C4-2B (cell line): Measurements from ENCODE around the gene TPM3.
"Not testable (repeated sequence)": the region's sequence is repeated elsewhere in the genome, so short reads cannot be mapped to it uniquely, and the experiment has no call there.

Experiments
- H3K27ac ChIP-seq: fragments of 450-650 bp; 2 replicates; pipeline ENCODE4 v1.5.1; 2017
- CTCF ChIP-seq: fragments of 450-650 bp; conservative IDR thresholded peaks from 2 replicates; pipeline ENCODE4 v1.5.1; 2017; ENCODE audit warnings: mild to moderate bottlenecking
- ZFX ChIP-seq: fragments of 450-650 bp; IDR thresholded peaks from 2 replicates; pipeline ENCODE4 v1.6.1; 2017

The TPM3 gene

GRCh38 chr1:154206196-154206595 lies 14.3 kb upstream of the TPM3 start, which contains the start of gene CFAP141:
CFAP141 (minus strand) TSS chr1:154206333; CDS start chr1:154206307, 26 bp downstream.
- TF ChIP-seq CTCF (no peak), ZFX (no peak)
- no peak within 1 kb of the TSS for H3K27ac ChIP-seq

DNA sequence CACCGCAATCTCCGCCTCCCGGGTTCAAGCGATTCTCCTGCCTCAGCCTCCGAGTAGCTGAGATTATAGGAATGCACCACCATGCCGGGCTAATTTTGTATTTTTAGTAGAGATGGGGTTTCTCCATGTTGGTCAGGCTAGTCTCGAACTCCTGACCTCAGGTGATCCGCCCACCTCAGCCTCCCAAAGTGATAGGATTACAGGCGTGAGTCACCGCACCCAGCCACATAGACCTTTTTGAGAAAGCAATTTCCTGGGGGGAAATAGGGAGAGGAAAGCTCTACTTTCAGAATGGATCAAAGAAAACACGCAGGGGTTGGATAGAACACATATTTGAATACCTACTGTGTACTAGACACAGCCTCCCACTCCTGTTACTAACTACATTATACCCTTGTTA lies 13.9 kb upstream of the TPM3 start:
- not testable (repeated sequence) for H3K27ac ChIP-seq

DNA sequence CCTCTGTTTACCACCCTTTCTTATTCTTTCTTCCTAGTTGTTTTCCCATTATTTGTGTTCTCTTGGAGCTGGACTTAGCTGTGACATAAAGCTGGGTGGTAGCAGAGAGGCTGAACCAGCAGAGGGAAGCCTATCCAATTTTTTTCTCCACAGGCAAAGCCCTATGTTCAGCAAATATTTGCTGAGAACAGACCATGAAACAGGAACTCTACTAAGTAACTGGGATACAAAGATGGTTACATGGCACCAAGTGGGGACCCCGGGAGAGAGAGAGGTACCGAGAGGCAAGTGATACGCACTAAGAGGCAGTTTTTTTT lies 7.6 kb upstream of the TPM3 start:
- H3K27ac ChIP-seq: no peak overlapping the region; the same call in none of the 2 replicates
- no peak for TF ChIP-seq ZFX
- peak; percentile 41; the same call in 1 of the 2 replicates for TF ChIP-seq CTCF

DNA sequence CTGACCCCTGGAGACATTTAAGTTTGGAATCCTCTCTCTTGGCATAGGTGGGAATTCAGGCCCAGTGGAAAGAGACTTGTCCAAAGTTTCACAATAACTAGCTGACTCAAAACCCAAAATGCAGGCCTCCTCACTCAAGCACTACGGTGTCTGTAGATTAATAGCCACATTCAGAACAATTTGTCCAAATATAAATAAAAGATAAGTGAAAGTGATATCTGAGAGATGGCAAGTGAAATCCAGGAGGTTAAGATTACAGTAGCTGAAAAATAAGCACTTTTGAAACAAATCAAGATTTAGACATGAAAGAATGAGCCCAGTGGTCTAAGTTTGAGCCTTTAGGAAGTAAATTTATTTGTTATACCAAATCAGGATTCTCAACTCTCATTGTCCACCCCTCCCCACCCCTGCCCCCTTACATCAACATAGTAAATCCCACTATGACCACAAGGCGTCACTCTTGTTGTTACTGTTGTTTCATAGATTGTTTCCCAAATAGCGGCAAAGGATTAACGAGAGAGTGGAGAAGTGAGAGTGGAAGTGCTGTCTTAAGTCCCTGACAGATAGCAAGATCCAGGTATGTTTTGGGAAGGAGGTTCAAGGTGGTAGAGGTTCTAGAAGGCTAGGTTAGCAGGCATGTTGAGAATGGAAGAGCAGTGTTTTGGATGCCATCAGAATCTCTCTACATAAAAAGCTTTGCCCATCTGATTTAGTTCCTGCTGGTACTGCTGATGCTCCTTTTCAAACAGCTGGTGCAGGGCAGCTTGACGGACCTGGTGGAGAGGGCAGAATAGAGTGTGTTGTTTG lies 7.1 kb upstream of the TPM3 start:
- H3K27ac ChIP-seq: no peak overlapping the region; the same call in 1 of the 2 replicates
- TF ChIP-seq ZFX (no peak), CTCF (peak; percentile 78)

DNA sequence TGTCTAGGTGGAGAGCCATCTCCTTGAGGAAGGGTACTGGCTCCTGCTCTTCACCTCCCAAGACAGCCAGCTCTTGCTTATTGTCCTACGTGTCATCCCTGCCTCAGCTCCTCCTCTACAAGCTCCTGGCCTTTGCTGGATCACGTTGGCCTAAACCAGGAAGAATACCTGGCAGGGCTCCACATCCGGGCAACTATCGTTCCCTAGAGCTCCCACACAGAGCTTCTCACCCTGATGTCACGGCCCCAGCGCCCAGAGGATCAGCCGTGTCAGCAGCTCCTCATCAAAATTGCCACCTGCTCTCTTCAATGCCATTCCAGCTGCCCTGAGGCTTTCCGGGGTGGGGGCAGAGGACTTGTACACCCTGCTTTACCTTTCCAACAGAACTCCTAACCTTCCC lies 1.9 kb upstream of the TPM3 start:
- TF ChIP-seq CTCF: no peak
- no peak for TF ChIP-seq ZFX
- peak overlapping the region; percentile 42 for H3K27ac ChIP-seq

GRCh38 chr1:154192476-154192875 lies 576 bp upstream of the TPM3 start:
- no peak overlapping the region; the same call in 1 of the 2 replicates for H3K27ac ChIP-seq
- TF ChIP-seq ZFX: no peak
- no peak for TF ChIP-seq CTCF

GRCh38 chr1:154190550-154190949 lies 1.4 kb downstream of the TPM3 start:
- peak overlapping the region; percentile 62; the same call in 1 of the 2 replicates for H3K27ac ChIP-seq
- TF ChIP-seq CTCF: no peak
- TF ChIP-seq ZFX: no peak
